ENCODE results near the gene ESYT2.
"Not testable (repeated sequence)": the region's sequence is repeated elsewhere in the genome, so short reads cannot be mapped to it uniquely, and the experiment has no call there.

The ESYT2 gene

DNA sequence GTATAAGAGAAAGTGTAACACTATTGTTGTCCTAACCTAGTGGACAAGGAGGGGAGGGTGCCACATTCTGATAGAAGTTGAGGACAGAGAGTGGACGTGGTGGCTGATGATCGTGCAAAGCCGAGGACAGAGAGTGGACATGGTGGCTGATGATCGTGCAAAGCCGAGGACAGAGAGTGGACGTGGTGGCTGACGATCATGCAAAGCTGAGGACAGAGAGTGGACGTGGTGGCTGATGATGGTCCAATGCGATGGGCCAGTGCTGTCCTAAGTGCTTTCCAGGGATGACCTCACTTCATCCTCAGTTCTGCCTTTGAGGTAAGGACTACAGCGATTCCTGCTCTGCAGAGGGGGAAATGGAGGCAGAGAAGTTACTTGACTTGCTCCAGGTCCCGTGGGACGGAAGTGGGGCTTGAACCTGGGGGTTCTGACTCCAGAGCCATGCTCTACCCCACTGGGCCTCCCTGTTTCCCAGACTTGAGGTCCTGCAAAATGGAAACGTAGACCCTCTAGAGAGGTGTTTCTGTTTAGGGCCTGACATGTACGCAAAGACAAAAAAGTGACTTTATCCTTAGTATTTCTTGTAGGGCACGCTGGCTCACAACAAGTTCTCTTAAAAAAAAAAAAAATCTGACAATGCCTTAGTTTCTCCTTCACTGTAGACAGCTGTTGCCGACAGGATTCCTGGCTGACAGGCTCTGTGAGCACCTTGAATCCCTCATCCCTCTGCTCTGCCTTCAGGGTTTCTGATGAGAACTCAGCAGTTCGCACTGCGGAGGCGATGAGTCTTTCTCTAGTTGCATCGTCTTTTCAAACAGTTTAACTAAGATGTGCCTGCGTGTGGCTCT, 104.4 kb downstream of the ESYT2 start:
- DNase-seq (ENCODE audit: low spot score) = no peak

DNA sequence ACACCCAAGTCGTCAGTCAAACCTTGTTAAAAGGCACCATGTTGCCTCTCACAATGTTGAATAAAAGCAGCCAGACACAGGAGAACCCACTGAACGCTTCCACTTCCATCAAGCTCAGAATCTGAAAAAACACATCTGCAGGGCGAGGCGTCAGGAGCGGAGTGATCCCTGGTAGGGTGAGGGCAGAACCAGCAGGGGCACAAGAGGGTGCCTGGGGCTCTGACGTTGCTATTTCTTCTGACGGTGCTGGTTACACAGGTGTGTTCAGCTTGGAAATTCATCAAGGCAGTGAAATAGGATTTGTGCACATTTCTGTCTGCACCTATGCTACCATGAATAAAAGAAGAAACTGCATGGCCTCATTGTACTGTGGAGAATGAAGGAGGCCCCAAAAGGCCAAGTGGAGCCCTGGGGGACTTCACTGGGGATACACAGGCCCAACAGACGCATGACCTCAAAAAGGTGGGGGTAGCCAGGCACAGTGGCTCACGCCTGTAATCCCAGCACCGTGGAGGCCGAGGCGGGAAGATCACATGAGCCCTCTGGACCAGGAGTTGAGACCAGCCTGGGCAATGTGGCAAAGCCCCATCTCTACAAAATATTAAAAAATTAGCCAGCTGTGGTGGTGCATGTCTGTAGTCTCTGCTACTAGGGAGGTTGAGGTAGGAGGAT, 105.5 kb downstream of the ESYT2 start:
- DNase-seq (ENCODE audit: low spot score) = no peak

DNA sequence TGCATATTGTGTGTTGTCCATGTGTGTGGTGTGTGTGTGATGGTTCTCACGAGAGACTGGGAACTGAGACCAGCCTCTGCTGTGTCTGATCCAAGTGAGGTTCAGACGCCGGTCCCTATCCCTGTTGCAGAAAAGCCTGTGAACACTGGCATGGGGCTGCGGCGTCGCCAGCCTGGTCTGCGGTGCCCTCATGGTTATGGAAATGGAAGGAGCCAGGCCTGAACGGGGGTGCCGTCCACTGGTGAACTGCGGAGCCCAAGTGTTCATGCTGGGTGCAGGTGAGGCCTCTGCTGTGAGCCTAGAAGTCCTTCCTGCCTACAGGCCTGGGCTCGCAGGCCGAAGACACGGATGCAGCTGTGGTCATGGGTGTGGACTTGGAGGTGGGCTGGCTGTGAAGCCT, 106.0 kb downstream of the ESYT2 start:
- DNase-seq (ENCODE audit: low spot score) = no peak

DNA sequence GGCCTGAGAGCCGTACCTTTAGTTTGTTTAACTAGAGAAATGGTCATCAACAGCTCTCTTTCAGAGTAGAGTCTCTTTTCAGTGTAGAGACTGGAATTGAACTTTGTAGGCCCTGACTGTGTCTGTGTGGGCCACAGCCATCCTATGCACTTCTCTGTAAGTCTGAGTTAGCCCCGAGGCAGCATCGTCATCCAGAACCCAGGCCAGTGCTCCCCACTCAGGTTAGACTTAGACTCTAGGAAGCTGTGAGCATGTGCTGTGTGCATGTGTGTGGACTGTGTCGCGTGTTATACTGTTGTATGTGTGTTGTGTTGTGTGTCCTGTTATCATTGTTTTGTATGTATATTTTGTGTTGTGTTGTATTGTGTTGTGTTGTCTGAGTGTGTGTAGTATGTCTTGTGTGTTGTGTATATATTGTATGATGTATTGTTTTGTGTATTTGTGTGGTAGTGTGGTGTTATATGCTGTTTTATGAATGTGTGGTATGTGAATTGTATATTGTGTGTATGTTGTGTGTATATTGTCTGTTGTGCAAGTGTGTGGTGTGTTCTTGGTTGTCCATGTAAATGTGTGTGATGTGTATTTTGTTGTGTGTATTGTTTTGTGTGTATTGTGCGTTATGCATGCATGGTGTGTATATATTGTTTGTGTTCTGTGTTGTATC, 106.6 kb downstream of the ESYT2 start:
- no peak for DNase-seq (ENCODE audit: low spot score)

DNA sequence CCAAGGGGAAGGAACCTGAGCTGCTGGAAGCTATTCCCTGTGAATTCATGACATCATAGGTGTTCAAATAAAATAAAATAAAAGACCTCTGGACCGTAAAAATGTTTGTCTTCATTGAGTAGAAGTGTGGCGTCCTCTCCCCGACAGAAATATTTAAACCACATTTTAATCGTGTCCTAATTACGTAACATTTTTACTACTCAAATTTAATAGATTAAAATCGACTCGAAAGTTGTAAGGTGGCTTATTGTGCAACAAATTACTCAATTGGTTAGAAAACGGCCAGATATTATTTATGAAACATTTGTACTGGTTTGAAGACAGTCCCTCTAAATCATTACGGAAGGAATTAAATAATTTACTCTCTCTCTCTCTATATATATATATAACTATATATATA, 109.2 kb downstream of the ESYT2 start:
- DNase-seq (ENCODE audit: low spot score) = no peak

DNA sequence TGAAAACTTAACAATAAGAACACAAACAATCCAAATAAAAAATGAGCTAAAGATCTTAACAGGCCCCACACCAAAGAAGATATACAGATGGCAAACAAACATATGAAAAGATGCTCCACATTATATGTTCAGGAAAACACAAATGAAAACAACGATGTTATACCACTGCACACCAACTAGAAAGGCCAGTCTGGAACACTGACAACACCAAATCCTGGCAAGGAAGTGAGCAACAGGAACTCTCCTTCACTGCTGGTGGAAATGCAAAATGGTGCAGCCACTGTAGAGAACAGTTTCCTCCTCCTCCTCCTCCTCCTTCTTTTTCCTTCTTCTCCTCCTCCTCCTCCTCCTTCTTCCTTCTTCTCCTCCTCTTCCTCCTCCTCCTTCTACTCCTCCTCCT, 112.5 kb downstream of the ESYT2 start:
- no peak for DNase-seq (ENCODE audit: low spot score)

DNA sequence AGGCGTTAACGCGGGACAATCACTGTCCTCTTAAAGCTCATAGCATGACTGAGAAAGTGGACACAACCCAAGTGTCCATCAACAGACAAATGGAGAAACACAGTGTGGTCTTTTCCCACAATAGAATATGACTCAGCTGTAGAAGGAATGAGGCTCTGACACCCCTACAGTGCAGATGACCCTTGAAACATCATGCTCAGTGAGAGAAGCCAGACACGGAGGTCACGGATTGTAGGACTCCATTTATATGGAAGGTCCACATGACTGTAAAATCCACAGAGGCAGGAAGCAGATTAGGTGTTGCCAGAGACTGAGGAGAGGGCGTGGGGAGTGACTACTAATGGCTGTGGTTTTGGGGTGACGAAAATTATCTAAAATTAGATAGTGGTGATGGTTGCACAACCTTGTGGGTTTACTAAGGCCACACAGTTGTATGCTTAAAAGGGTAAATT, 118.6 kb downstream of the ESYT2 start:
- DNase-seq (ENCODE audit: low spot score) = no peak

DNA sequence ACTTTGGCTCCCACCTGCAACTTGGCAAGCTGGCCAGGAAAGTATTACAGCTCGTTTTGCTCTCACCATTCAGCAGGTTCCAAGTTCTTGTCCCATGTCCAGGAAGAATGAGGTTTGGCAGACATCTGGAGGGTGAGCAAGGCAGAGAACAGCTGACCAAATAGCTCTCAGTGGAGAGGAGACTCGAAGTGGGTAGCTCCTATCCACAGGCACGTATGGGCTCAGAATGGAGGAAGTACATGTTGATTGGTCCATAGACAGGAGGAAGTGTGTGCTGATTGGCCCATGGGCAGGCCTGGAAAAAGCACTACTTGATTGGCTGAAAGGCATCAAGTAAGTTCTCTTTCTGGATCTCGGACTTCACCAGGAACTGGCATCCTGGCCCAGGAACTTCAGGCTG, 121.7 kb downstream of the ESYT2 start:
- no peak for DNase-seq (ENCODE audit: low spot score)

DNA sequence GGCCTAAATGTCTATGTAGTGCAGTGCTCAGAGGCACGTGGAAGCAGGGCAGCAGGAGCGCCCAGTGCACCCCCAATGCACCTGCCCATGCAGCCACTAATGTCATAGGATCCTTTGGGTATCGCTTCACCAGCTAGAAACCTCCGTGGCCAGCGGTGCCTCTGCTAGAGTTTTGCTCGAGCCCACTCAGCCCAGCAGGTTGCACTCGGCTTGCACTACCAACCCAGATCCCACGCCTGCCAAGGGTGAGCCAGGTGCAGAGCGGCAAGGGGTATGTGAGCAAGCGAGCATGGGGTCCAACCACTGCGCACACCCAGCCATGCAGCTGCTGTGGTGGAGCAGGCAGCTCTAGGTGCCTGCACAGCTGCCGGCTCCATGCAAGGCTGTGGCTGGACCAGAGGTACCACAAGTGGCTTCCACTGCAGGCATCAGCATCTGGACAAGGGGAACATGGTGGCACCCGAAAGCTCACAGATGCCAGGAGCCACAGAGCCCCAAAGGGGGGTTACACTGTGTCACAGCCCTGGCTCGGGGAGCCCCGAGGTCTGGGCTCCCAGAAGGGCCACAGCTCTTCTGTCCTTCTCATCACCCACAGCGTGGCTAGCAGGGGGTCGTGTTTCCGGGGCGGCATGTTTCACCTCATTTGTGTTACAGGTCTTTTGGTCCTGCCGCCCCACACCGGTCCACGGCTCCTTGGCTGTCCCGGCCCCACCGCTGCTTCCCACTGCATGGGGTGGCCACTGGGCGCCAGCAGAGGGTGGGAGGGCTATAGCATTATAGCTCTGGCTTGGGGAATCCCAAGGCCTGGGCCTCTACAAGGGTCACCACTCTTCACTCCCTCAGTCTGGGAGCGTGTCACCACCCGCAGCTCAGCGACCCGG, 122.4 kb downstream of the ESYT2 start:
- DNase-seq (ENCODE audit: low spot score) = no peak

DNA sequence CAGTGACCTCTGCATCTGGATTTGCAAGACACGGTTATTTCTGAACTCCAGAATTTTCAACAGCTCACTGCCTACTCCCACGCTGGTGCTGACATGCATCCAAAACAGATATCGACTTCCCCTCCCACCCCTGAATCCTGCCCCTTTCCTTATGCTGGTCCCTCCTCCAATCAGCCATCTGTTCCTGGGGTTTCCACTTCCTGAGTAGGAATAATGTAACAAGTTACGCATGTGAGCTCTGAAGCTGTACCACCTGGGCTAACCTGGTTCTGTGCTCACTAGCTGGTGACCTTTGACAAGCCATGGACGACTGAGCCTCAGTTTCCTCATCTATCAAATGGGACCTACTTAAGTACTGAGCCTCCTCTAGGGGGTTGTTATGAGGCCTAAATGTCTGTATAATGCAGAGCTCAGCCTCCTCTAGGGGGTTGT, 123.0 kb downstream of the ESYT2 start:
- no peak for DNase-seq (ENCODE audit: low spot score)

DNA sequence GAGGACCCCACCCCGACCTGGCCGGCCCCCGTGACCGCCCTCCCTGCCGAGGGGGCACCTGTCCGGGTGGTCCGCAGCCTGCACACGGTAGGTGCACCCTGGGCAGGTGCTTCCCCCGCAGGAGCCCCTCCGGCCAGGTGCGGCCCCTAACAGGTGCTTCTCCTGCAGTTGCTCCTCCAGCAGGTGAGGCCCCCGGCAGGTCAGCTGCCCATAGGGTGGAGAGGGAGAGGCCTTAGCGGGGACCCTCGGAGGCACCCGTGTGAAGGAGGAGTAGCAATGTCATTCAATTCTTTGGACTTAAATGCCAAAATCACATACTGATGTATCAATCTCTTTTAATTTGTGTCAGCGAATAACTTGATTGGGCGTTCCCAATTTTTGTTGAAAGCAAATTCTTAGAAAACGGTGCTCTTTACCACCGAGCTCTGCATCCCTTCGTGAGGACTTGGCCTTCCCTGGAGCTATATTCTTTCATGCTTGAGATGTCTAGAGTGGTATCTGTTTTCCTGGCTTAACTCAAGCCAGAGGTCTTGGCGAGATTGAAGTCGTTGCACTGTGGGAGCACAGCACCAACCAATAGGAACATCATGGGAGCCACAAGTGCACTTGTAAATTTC, 124.0 kb downstream of the ESYT2 start:
- peak; percentile 25 for DNase-seq (ENCODE audit: low spot score)

DNA sequence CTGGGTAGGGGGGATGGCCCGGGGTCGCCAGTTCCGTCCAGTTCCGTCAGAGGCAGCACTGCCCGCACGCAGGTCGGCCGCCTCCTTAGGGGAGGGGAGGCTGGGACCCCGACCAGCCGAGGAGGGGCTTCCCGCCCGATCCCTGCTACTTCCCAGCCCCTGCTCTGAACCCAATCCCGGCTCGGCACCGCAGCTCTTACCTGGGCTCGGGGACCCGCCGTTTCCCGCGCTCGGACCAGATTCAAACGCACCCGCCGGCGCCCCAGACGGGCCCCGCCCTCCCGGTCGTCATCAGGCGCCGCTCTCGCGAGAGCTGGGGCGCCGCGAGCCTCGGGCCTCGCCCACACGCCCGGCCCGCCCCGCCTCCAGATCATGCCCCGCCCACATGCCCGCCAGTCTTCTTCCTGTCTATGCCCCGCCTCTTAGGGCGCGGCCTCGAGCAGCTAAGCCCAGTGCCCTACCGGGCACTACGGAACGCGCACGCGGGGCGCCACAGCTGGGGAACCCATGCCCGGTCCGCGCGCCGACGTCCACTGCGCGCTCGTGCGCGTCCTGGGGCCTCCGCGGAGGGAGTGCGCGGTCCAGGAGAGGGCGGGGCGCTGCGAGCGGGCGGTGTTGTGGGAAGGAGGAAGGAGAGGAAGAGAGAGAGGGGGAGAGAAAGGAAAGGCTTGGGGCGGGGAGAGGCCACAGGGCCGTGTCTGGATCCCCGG, 124.6 kb downstream of the ESYT2 start, which contains the start of gene NCAPG2:
Gene NCAPG2, minus strand, starts transcription at position 281 of the 710 bp plus-strand sequence. CDS start 2,905 bp downstream, outside the sequence.
- peak; percentile 98 for DNase-seq (ENCODE audit: low spot score)

DNA sequence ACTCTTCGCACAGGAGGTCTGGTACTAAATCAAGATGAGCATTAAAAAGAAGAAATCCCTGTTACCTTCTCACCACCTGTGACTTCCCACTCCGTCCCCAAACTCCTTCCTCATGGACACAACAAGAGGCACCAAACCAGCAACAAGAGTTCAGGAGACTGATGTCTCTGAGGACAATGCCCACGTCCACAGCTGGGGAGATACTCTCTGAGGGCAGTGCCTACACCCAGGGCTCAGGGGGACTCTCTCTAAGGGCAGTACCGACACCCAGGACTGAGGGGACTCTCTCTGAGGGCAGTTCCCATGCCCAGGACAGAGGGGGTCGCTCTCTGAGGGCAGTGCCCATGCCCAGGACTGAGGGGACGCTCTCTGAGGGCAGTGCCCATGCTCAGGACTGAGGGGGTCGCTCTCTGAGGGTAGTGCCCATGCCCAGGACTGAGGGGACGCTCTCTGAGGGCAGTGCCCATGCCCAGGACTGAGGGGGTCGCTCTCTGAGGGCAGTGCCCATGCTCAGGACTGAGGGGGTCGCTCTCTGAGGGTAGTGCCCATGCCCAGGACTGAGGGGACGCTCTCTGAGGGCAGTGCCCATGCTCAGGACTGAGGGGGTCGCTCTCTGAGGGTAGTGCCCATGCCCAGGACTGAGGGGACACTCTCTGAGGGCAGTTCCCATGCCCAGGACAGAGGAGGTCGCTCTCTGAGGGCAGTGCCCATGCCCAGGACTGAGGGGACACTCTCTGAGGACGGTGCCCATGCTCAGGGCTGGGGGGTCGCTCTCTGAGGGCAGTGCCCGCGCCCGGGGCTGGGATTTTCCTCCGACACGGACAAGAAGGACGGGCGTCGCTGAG, 125.4 kb downstream of the ESYT2 start:
- DNase-seq (ENCODE audit: low spot score) = not testable (repeated sequence)

DNA sequence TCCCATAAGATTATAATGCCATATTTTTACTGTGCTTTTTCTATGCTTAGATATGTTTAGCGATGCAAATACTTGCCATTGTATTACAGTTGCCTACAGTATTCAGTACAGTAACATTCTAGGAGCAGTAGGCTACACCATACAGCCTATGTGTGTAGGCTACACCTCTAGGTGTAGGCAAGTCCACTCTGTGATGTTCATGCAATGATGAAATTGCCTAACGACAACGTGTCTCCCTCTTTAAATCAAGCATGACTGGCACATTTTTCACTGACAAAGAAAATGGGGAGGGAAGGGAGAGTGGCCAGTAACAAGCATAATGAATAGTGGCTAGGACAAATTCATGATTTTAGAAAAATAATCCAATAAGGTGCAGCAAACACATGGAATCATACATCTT, 126.4 kb downstream of the ESYT2 start:
- no peak for DNase-seq (ENCODE audit: low spot score)

DNA sequence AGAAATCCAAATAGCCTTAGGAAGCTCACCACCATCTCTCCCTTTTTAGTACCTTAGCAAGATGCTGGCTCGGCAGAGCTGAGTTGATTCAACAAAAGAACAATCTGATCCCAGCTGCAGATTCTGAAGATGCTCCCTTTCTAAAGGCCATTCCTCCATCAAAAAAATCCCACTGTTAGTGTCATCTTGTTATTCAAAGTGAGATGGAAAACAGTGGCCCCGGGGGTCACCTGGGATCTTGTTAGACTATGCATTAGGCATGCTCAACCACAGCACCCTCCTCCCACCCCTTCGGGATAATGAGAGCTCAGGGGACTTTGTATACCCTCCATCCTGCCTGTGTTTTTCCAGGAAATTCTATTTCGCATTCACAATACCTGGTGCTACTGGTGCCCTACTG, 127.1 kb downstream of the ESYT2 start:
- DNase-seq (ENCODE audit: low spot score) = no peak

DNA sequence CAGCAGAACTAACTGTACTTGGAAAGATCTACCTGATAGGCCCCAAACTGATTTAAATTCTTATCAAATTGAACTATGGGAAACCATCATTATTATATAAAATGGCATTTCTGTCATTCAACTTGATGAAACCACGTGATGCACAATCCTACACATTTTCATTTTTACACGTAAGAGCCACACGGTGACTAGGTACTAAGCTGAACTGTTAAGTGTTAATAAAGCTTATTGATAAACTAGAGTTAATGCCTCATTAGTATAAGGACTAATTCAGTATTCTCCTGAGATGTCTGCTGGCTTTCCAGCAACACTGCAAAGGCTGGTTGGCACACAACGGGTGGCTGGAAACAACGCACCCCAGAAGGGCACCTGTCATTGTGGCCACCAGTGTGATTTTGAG, 129.3 kb downstream of the ESYT2 start:
- no peak for DNase-seq (ENCODE audit: low spot score)

DNA sequence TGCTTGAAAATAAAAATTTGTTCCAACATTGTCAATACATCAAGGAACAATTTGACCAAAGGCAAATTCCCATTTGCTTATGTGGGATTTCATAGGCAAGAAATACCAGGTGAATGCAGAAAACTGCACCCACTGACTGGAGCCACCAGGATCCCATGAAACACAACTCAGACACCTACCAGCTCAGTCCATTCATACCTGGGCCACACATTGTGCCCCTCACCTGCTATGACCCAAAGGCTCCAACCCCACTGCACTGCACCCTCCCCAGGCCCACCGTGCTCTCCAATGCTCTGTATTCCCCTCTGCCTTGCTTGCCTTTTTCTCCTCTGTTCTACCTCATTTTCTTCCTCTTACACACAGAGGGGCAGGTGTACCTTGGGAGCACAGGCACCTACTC, 130.0 kb downstream of the ESYT2 start:
- DNase-seq (ENCODE audit: low spot score) = no peak

DNA sequence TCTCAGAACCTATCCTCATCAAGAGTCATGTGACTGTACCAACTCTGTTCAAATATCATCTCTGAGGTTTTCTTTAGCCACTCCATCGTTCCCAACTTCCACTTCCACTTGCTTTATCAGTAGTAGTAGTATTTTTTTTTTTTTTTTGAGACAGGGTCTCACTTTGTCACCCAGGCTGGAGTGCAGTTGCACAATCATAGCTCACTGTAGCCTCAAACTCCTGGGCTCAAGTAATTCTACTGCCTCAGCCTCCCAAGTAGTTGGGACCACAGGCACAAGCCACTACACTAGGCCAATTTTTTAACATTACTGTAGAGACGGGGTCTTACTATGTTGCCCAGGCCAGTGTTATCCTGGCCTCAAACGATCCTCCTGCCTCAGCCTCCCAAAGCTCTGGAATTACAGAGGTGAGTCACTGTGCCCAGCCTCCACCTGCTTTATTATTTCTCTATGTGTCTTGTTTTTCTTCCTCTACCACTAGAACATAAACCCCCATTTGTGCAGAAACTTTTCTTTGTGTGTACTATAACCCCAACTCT, 130.6 kb downstream of the ESYT2 start:
- no peak for DNase-seq (ENCODE audit: low spot score)

DNA sequence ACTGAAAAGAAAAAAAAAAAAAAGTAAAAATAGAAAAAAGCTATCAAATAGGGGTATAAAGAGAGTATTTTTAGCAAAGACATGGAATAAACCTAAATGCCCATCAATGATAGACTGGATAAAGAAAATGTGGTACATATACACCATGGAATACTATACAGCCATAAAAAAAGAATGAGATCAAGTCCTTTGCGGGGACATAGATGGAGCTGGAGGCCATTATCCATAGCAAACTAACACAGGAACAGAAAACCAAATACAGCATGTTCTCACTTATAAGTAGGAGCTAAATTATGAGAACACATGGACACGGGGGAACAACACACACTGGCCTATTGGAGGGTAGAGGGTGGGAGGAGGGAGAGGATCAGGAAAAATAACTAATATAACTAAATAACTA, 131.7 kb downstream of the ESYT2 start:
- DNase-seq (ENCODE audit: low spot score) = not testable (repeated sequence)
